Activated B cell treated with CpG ODN at 0.5 μM for 24 hours (primary cell): ENCODE results near the gene ABCG4. TPM values are rescaled to one million over a fixed set of nuclear protein-coding genes. Genes with fewer than 3 reads are reported as not detected.

Experiments used
- ATAC-seq: fragments of 200-7000 bp; cut with Tn5 transposase; one replicate; pipeline ENCODE4 v1.10.0; 2021; ENCODE audit warnings: low read depth, mild to moderate bottlenecking, moderate library complexity
- CTCF ChIA-PET: fragments of 350-600 bp; sonication (Branson Sonifier 250); formaldehyde crosslinking; loops from one replicate; lab custom pipeline; 2021; ENCODE audit warnings: antibody characterized with exemption; lab: Charles Lee
- POLR2A ChIA-PET: fragments of 350-600 bp; sonication (Branson Sonifier 250); formaldehyde crosslinking; loops from one replicate; lab custom pipeline; 2021; ENCODE audit warnings: antibody characterized with exemption; lab: Charles Lee
- DNase-seq: peaks from one replicate; pipeline ENCODE4 v3.0.0; 2022
- H3K27ac Mint-ChIP-seq: one replicate; pipeline ENCODE4 v1.8.0; 2020; ENCODE audit warnings: mixed read lengths
- H3K27me3 Mint-ChIP-seq: one replicate; pipeline ENCODE4 v1.8.0; 2021; ENCODE audit warnings: mixed read lengths
- H3K36me3 Mint-ChIP-seq: one replicate; pipeline ENCODE4 v1.8.0; 2021; ENCODE audit warnings: low read depth, mixed read lengths
- H3K4me1 Mint-ChIP-seq: one replicate; pipeline ENCODE4 v1.8.0; 2021; ENCODE audit warnings: mixed read lengths
- H3K4me3 Mint-ChIP-seq: one replicate; pipeline ENCODE4 v1.8.0; 2020; ENCODE audit warnings: mild to moderate bottlenecking, mixed read lengths
- H3K9me3 Mint-ChIP-seq: one replicate; pipeline ENCODE4 v1.8.0; 2020; ENCODE audit warnings: mixed read lengths
- intact Hi-C: fragments of 100-400 bp; cut with micrococcal nuclease; formaldehyde crosslinking; loops from one replicate; pipeline ENCODE4 v1.15.1; 2024
- total RNA-seq: library from RNA; stranded (reverse); gene quantifications from 2 replicates; pipeline ENCODE4 v1.2.3, GENCODE V29; 2022
- TF ChIP-seq, protein P1 (sequence below): fragments of 200-600 bp; IDR thresholded peaks from one replicate; pipeline ENCODE4 v1.8.0; 2022; ENCODE audit warnings: antibody characterized with exemption, mild to moderate bottlenecking

The ABCG4 gene
- total RNA-seq, 1 donor from 2014 or later = not detected

DNA sequence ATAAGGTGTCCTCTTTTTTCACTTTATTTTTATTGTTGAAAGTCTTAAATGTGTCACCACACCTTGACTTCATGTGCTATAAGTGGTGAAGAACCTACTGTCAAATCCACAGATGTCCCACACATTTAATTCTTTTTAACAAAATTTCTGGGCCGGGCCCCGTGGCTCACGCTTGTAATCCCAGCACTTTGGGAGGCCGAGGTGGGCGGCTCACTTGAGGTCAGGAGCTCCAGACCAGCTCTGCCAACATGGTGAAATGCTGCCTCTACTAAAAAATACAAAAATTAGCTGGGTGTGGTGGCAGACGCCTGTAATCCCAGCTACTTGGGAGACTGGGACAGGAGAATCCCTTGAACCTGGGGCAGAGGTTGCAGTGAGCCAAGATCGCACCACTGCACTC is 60.3 kb downstream of the ABCG4 start:
- Mint-ChIP-seq H3K36me3 (peaks cover 3% of the 10 kb centered on the region), H3K4me1 (peaks cover 34% of the 10 kb centered on the region), H3K9me3 (no peaks in the 10 kb centered on the region), H3K4me3 (no peak overlapping the region), H3K27ac (no peak overlapping the region), H3K27me3 (no peaks in the 10 kb centered on the region)
- DNase-seq = no peak
- CTCF ChIA-PET = interaction anchor here (1.1 to 1.2 kb wide), 2 partner anchors 129 to 261 kb away, joined by 3 read pairs; no protein-coding TSS in a partner anchor
- intact Hi-C loops = loop anchor here (5.0 kb wide), 1 partner anchor 772 kb away; the partner anchor contains the start of gene KMT2A
- TF ChIP-seq, protein P1, sequence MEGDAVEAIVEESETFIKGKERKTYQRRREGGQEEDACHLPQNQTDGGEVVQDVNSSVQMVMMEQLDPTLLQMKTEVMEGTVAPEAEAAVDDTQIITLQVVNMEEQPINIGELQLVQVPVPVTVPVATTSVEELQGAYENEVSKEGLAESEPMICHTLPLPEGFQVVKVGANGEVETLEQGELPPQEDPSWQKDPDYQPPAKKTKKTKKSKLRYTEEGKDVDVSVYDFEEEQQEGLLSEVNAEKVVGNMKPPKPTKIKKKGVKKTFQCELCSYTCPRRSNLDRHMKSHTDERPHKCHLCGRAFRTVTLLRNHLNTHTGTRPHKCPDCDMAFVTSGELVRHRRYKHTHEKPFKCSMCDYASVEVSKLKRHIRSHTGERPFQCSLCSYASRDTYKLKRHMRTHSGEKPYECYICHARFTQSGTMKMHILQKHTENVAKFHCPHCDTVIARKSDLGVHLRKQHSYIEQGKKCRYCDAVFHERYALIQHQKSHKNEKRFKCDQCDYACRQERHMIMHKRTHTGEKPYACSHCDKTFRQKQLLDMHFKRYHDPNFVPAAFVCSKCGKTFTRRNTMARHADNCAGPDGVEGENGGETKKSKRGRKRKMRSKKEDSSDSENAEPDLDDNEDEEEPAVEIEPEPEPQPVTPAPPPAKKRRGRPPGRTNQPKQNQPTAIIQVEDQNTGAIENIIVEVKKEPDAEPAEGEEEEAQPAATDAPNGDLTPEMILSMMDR = no peak
- POLR2A ChIA-PET = interaction anchor here (0.7 kb wide), 1 partner anchor 50 kb away, joined by 3 read pairs; no protein-coding TSS in a partner anchor
- ATAC-seq = no peak

DNA sequence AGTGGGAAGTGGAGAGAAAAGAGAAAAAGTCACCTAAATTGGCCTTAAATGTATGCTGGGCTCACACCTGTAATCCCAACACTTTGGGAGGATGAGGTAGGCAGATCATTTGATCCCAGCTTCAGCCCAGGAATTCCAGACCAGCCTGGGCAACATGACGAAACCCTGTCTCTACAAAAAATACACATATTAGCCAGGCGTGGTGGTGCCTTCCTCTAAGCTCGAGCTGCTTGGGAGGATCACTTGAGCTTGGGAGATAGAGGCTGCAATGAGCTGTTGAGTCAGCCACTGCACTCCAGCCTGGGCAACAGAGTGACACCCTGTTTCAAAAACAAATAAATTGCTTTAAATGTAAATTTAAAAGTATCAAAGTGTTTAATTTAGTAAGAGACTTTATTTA is 61.2 kb downstream of the ABCG4 start:
- Mint-ChIP-seq H3K4me3 (no peak overlapping the region), H3K27ac (no peak overlapping the region), H3K4me1 (peaks cover 35% of the 10 kb centered on the region), H3K36me3 (peaks cover 3% of the 10 kb centered on the region), H3K27me3 (no peaks in the 10 kb centered on the region), H3K9me3 (no peaks in the 10 kb centered on the region)
- DNase-seq (no peak), ATAC-seq (no peak)
- CTCF ChIA-PET = interaction anchor here (1.2 to 1.7 kb wide), 2 partner anchors 74 to 262 kb away, joined by 3 to 5 read pairs; no protein-coding TSS in a partner anchor
- TF ChIP-seq, protein P1 = no peak
- intact Hi-C loops = no loop called here
- POLR2A ChIA-PET = interaction anchor here (0.7 kb wide), 1 partner anchor 49 kb away, joined by 3 read pairs; no protein-coding TSS in a partner anchor

Other genes starting within 250 kb of the ABCG4 start
- gene BCL9L, start 223.1 kb upstream of the ABCG4 start, total RNA-seq = 20.4 and 21.9 TPM in 2 replicates
- gene UPK2, start 192.8 kb upstream of the ABCG4 start, total RNA-seq = 0.27 TPM in 1 of 2 replicates, not detected in the other
- gene FOXR1, start 177.3 kb upstream of the ABCG4 start, total RNA-seq = not detected in 2 replicates
- gene CENATAC, start 150.9 kb upstream of the ABCG4 start, total RNA-seq = 66.4 and 85.7 TPM in 2 replicates
- gene RPS25, start 130.7 kb upstream of the ABCG4 start, total RNA-seq = 2,191 and 2,534 TPM in 2 replicates
- 56.8 and 60.1 TPM in 2 replicates for gene TRAPPC4, start 130.3 kb upstream of the ABCG4 start, total RNA-seq
- gene SLC37A4, start 118.2 kb upstream of the ABCG4 start, total RNA-seq = 12.0 and 12.1 TPM in 2 replicates
- gene HYOU1, start 91.8 kb upstream of the ABCG4 start, total RNA-seq = 120 and 122 TPM in 2 replicates
- 49.6 and 53.6 TPM in 2 replicates for gene VPS11, start 81.2 kb upstream of the ABCG4 start, total RNA-seq
- gene HMBS, start 64.2 kb upstream of the ABCG4 start, total RNA-seq = 17.5 and 26.9 TPM in 2 replicates
- 31.0 and 33.1 TPM in 2 replicates for gene DPAGT1, start 47.2 kb upstream of the ABCG4 start, total RNA-seq
- 6.5 and 6.7 TPM in 2 replicates for gene C2CD2L, start 41.7 kb upstream of the ABCG4 start, total RNA-seq
- gene HINFP, start 27.5 kb upstream of the ABCG4 start, total RNA-seq = 47.8 and 62.6 TPM in 2 replicates
- gene NLRX1, start 19.7 kb downstream of the ABCG4 start, total RNA-seq = 9.8 TPM in 2 replicates
- gene NHERF4, start 36.4 kb downstream of the ABCG4 start, total RNA-seq = 0.13 and 0.27 TPM in 2 replicates
- 26.2 and 27.8 TPM in 2 replicates for gene CBL, start 57.3 kb downstream of the ABCG4 start, total RNA-seq
- 0.15 and 0.20 TPM in 2 replicates for gene MCAM, start 168.1 kb downstream of the ABCG4 start, total RNA-seq
- 20.1 and 21.2 TPM in 2 replicates for gene RNF26, start 185.5 kb downstream of the ABCG4 start, total RNA-seq
- gene C1QTNF5, start 191.8 kb downstream of the ABCG4 start, total RNA-seq = not detected in 2 replicates
- not detected in 2 replicates for gene MFRP, start 197.7 kb downstream of the ABCG4 start, total RNA-seq
- gene USP2, start 232.6 kb downstream of the ABCG4 start, total RNA-seq = 0.24 TPM in 1 of 2 replicates, not detected in the other